ENCODE results near the gene KIF16B.

DNA sequence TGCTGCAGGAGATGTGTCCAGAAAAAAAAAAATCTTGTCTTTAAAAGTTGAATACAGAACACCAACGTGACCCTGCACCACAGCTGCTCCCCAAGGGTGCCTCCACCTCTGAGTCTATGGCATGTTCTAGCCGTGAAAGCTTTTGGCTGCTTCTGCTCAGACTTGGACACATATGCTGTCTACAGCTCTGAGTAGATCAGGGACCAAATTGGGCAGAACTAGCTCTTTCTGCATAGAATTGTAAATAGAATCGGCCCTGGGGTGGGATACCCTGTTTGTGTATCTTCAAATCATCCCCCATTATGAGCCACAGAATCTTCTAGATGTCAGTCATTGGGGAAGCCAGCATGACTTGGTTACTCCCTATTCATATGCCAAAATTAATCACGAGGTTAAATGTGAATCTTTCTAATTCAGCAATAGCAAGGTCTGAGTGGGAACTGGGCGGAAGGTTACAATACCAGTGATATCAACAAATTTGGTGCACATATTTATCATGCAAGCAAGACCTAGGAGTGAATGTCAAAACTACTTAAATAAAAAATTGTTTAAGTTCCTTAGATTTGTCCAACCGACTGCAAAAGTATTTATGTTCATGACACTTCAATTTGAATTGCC lies 302.8 kb downstream of the KIF16B start:
- TF ChIP-seq, protein P1, sequence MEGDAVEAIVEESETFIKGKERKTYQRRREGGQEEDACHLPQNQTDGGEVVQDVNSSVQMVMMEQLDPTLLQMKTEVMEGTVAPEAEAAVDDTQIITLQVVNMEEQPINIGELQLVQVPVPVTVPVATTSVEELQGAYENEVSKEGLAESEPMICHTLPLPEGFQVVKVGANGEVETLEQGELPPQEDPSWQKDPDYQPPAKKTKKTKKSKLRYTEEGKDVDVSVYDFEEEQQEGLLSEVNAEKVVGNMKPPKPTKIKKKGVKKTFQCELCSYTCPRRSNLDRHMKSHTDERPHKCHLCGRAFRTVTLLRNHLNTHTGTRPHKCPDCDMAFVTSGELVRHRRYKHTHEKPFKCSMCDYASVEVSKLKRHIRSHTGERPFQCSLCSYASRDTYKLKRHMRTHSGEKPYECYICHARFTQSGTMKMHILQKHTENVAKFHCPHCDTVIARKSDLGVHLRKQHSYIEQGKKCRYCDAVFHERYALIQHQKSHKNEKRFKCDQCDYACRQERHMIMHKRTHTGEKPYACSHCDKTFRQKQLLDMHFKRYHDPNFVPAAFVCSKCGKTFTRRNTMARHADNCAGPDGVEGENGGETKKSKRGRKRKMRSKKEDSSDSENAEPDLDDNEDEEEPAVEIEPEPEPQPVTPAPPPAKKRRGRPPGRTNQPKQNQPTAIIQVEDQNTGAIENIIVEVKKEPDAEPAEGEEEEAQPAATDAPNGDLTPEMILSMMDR (conservative IDR thresholded peaks at IDR 0.05; ENCODE audit: low read depth, low read length) = no peak
- TF ChIP-seq EZH2 (IDR thresholded peaks at IDR 0.05; ENCODE audit: low read length, unreplicated experiment) = no peak

Data from PC-3 (cell line).